Cardiac fibroblast (primary cell): ENCODE data around the gene WFDC9.

Experiments
- DNase-seq, 2 donors: peaks; one replicate each; pipeline versions ENCODE4 v3.0.0 to v3.0.0-alpha.2; 2010; ENCODE audit warnings: low read depth in 2 of 2
- H3K4me3 ChIP-seq, 2 donors: replicated peaks in 1 of 2; 1 replicate in 1 of 2; 2 replicates in 1 of 2; pipeline ENCODE4 v1.5.1; 2011; ENCODE audit warnings: low read depth in 2 of 2, low read length in 2 of 2, mild to moderate bottlenecking in 2 of 2, moderate library complexity in 1 of 2
- CTCF ChIP-seq: IDR thresholded peaks from one replicate; pipeline ENCODE4 v1.5.1; 2011; ENCODE audit warnings: low read depth, mild to moderate bottlenecking, low read length, inconsistent platforms

Gene WFDC9

GRCh38 chr20:45621593-45621992 is 9.5 kb downstream of the WFDC9 start:
- TF ChIP-seq CTCF, result no peak
- no peak for DNase-seq
- no peak overlapping the region for H3K4me3 ChIP-seq

GRCh38 chr20:45617591-45617990 is 13.5 kb downstream of the WFDC9 start:
- TF ChIP-seq CTCF, result no peak
- no peak for DNase-seq
- H3K4me3 ChIP-seq, result no peak overlapping the region

GRCh38 chr20:45612314-45612713 is 18.8 kb downstream of the WFDC9 start:
- no peak for DNase-seq
- no peak for TF ChIP-seq CTCF

GRCh38 chr20:45611054-45611453 is 20.0 kb downstream of the WFDC9 start:
- peak; percentile 43 to 73 for DNase-seq
- H3K4me3 ChIP-seq, result no peak overlapping the region
- TF ChIP-seq CTCF, result no peak

More at GRCh38 chr20:45612314-45612713, 18.8 kb downstream of the WFDC9 start:
- H3K4me3 ChIP-seq, result no peak overlapping the region

- H3K4me3 ChIP-seq, result no peak overlapping the region
- TF ChIP-seq CTCF, result no peak
- no peak for DNase-seq
These were observed 23.3 kb downstream of the WFDC9 start for GRCh38 chr20:45607810-45608209.

GRCh38 chr20:45595235-45595634 is 35.8 kb downstream of the WFDC9 start:
- no peak for DNase-seq
- TF ChIP-seq CTCF, result no peak
- H3K4me3 ChIP-seq, result no peak overlapping the region

- no peak overlapping the region for H3K4me3 ChIP-seq
- DNase-seq, result no peak
- no peak for TF ChIP-seq CTCF
These were observed 37.6 kb downstream of the WFDC9 start for GRCh38 chr20:45593498-45593897.
